Chondrocyte (in vitro differentiated cells): ENCODE measurements around the gene CREB1. TPM values are rescaled to one million over a fixed set of nuclear protein-coding genes. Genes with fewer than 3 reads are reported as not detected.

Experiments used
- DNase-seq: peaks from one replicate; pipeline ENCODE4 v3.0.0; 2021; ENCODE audit warnings: mixed read lengths, low spot score
- H3K27ac Mint-ChIP-seq: one replicate; pipeline ENCODE4 v1.8.0; 2021; ENCODE audit warnings: mild to moderate bottlenecking, moderate library complexity, mixed read lengths; ENCODE audit not compliant: unreplicated experiment
- H3K27me3 Mint-ChIP-seq: 2 replicates; pipeline ENCODE4 v1.8.0; 2021; ENCODE audit warnings: low read depth, mixed read lengths
- H3K36me3 Mint-ChIP-seq: 2 replicates; pipeline ENCODE4 v1.8.0; 2021; ENCODE audit warnings: low read depth, mixed read lengths
- H3K4me1 Mint-ChIP-seq: 2 replicates; pipeline ENCODE4 v1.8.0; 2021; ENCODE audit warnings: low read depth, mild to moderate bottlenecking, mixed read lengths
- H3K4me3 Mint-ChIP-seq: one replicate; pipeline ENCODE4 v1.8.0; 2021; ENCODE audit warnings: mild to moderate bottlenecking, moderate library complexity, mixed read lengths; ENCODE audit not compliant: unreplicated experiment
- H3K9me3 Mint-ChIP-seq: 2 replicates; pipeline ENCODE4 v1.8.0; 2021; ENCODE audit warnings: low read depth, mixed read lengths
- total RNA-seq: library from RNA; stranded (reverse); gene quantifications from 3 replicates; pipeline ENCODE4 v1.2.1, GENCODE V29; 2021
- TF ChIP-seq, protein P1 (sequence below): fragments of 200-600 bp; sonication (generic); IDR thresholded peaks from 2 replicates; pipeline ENCODE4 v1.5.0; 2021; ENCODE audit warnings: antibody characterized with exemption, mild to moderate bottlenecking, moderate library complexity

The CREB1 gene
- total RNA-seq, 1 donor from 2014 or later: 54.2 TPM

DNA sequence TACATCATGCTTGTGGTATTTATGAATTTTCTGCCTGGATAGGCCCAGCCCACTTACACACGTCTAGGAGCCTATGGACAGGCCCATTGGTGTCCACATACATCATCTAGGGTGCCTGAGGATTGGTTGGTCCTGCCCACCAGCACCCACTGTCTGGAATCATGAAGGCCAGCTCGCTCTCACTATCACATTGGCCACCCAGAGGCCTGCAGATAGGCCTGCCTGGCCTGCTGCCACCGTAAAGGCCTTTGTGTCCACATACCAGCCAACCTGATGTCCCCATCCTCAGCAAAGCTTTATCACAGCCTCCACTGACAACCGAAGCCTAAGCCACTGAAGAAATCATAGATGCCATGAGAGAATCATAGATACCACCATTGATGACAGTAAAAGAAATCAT is 55.2 kb downstream of the CREB1 start:
- Mint-ChIP-seq H3K4me1 (no peaks in the 10 kb centered on the region), H3K36me3 (peaks cover 30% of the 10 kb centered on the region), H3K27me3 (no peaks in the 10 kb centered on the region), H3K4me3 (no peak overlapping the region), H3K27ac (no peak overlapping the region), H3K9me3 (no peaks in the 10 kb centered on the region)
- TF ChIP-seq, protein P1, sequence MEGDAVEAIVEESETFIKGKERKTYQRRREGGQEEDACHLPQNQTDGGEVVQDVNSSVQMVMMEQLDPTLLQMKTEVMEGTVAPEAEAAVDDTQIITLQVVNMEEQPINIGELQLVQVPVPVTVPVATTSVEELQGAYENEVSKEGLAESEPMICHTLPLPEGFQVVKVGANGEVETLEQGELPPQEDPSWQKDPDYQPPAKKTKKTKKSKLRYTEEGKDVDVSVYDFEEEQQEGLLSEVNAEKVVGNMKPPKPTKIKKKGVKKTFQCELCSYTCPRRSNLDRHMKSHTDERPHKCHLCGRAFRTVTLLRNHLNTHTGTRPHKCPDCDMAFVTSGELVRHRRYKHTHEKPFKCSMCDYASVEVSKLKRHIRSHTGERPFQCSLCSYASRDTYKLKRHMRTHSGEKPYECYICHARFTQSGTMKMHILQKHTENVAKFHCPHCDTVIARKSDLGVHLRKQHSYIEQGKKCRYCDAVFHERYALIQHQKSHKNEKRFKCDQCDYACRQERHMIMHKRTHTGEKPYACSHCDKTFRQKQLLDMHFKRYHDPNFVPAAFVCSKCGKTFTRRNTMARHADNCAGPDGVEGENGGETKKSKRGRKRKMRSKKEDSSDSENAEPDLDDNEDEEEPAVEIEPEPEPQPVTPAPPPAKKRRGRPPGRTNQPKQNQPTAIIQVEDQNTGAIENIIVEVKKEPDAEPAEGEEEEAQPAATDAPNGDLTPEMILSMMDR: no peak
- DNase-seq: no peak

DNA sequence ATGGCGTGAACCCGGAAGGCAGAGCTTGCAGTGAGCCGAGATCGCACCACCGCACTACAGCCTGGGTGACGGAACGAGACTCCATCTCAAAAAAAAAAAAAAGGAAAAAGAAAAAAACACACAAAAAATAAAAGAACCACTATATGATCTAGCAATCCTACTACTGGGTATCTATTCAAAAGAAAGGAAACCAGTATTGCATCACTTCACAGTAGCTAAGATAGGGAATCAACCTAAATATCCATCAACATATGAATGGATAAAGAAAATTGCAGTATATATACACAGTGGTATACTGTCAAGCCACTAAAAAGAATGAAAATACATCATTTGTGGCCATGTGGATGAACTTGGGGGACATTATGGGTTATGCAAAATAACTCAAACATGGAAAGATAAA is 57.5 kb downstream of the CREB1 start:
- no peaks in the 10 kb centered on the region for H3K27me3 Mint-ChIP-seq
- no peak overlapping the region for H3K4me3 Mint-ChIP-seq
- DNase-seq: no peak
- H3K27ac Mint-ChIP-seq: no peak overlapping the region
- TF ChIP-seq, protein P1: no peak
- H3K4me1 Mint-ChIP-seq: no peaks in the 10 kb centered on the region
- peaks cover 31% of the 10 kb centered on the region for H3K36me3 Mint-ChIP-seq
- peaks cover 7% of the 10 kb centered on the region for H3K9me3 Mint-ChIP-seq

DNA sequence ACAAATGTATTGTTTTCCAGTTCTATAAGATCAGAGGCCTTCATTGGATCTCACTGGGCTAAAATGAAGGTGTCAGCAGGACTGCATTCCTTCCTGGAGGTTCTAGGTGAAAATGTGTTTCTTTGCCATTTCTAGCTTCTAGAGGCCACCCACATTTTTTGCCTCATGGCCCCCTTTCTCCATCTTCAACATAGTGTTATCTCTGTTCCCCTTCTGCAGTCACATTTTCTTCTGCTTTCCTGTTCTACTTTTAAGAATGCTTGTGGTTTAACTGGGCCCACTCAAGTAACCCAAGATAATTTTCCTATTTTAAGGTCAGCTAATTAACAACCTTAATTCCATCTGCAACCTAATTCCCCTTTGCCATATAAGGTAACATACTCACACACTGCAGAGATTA is 59.4 kb downstream of the CREB1 start:
- TF ChIP-seq, protein P1: no peak
- Mint-ChIP-seq H3K9me3 (peaks cover 13% of the 10 kb centered on the region), H3K27ac (no peak overlapping the region), H3K4me1 (no peaks in the 10 kb centered on the region), H3K27me3 (no peaks in the 10 kb centered on the region), H3K36me3 (peaks cover 40% of the 10 kb centered on the region), H3K4me3 (no peak overlapping the region)
- no peak for DNase-seq

DNA sequence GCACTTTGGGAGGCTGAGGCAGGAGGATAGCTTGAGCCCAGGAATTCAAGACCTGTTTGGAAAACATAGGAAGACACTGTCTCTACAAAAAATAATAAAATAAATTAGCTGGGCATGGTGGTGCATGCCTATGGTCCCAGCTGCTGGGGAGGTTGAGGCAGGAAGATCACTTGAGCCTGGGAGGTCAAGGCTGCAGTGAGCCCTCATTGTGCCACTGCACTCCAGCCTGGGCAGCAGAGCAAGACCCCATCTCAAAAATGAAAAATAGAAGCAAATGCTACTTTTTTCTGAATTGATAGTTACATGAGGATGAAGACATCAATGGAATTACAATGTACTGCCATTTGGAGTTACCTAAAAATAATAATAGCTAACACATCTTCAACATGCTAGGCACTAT is 63.5 kb downstream of the CREB1 start:
- no peak for DNase-seq
- TF ChIP-seq, protein P1: no peak
- H3K36me3 Mint-ChIP-seq: peaks cover 29% of the 10 kb centered on the region
- peaks cover 13% of the 10 kb centered on the region for H3K9me3 Mint-ChIP-seq
- H3K27me3 Mint-ChIP-seq: no peaks in the 10 kb centered on the region
- H3K27ac Mint-ChIP-seq: no peak overlapping the region
- H3K4me1 Mint-ChIP-seq: no peaks in the 10 kb centered on the region
- no peak overlapping the region for H3K4me3 Mint-ChIP-seq

DNA sequence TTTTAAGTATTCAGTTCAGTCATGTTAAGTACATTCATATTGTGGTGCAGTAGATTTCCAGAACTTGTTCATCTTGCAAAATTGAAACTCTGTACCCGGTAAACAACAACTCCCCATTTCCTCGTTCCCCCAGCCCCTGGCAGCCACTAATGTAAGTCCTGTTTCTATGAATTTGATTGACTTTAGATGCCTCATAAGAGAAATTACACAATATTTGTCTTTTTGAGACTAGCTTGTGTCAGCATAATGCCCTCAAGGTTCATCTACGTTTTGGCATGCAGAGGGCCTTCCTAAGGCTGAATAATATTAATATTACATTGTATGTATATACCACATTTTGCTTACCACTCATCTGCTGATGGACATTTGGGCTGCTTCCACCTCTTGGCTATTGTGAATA is 64.5 kb downstream of the CREB1 start:
- Mint-ChIP-seq H3K27ac (no peak overlapping the region), H3K27me3 (no peaks in the 10 kb centered on the region), H3K36me3 (peaks cover 28% of the 10 kb centered on the region), H3K9me3 (peaks cover 13% of the 10 kb centered on the region), H3K4me3 (no peak overlapping the region), H3K4me1 (no peaks in the 10 kb centered on the region)
- TF ChIP-seq, protein P1: no peak
- no peak for DNase-seq
